HEK293 (cell line): ENCODE results near the gene KLF16.

Experiments used
- CTCF ChIA-PET: fragments of 350-600 bp; formaldehyde crosslinking; extraction: SDS; loops from one replicate; lab custom pipeline; 2021; ENCODE audit warnings: antibody characterized with exemption; lab: Yijun Ruan, JAX
- POLR2A ChIA-PET: fragments of 300-600 bp; formaldehyde crosslinking; extraction: SDS; loops from one replicate; lab custom pipeline; 2020; ENCODE audit warnings: antibody characterized with exemption, inconsistent platforms; lab: Yijun Ruan, JAX
- H3K27ac ChIP-seq: fragments of 200-500 bp; sonication (Bioruptor generic); 2 replicates; pipeline ENCODE4 v1.5.1; 2014; ENCODE audit warnings: low read depth, low read length, control low read depth, inconsistent platforms; ENCODE audit errors: extremely low read depth
- H3K36me3 ChIP-seq, 2 experiments: fragments of 200-500 bp in 1 of 2; sonication (Bioruptor generic) in 1 of 2; 1 replicate in 1 of 2; 2 replicates in 1 of 2; pipeline ENCODE4 v1.5.1; 2014 to 2017; ENCODE audit warnings: inconsistent platforms in 2 of 2, low read length in 2 of 2; ENCODE audit not compliant: control insufficient read depth in 2 of 2, insufficient read depth in 1 of 2
- H3K4me1 ChIP-seq: fragments of 200-500 bp; sonication (Bioruptor generic); 2 replicates; pipeline ENCODE4 v1.5.1; 2014; ENCODE audit warnings: mild to moderate bottlenecking, low read length, inconsistent platforms; ENCODE audit not compliant: control insufficient read depth, insufficient read depth
- H3K4me3 ChIP-seq: 2 replicates; pipeline ENCODE4 v1.5.1; 2011; ENCODE audit warnings: low read depth, mild to moderate bottlenecking, control low read depth, low read length, moderate library complexity
- H3K9me3 ChIP-seq: fragments of 200-500 bp; sonication (Bioruptor generic); 2 replicates; pipeline ENCODE4 v1.5.1; 2014; ENCODE audit warnings: low read depth, low read length, inconsistent platforms; ENCODE audit not compliant: control insufficient read depth, insufficient read depth
- IKZF3 ChIP-seq: fragments of 450-650 bp; IDR thresholded peaks from 2 replicates; pipeline ENCODE4 v1.5.0; 2018; ENCODE audit warnings: missing biosample characterization, mild to moderate bottlenecking, missing genetic modification characterization, moderate library complexity
- KLF7 ChIP-seq: fragments of 450-650 bp; formaldehyde crosslinking; IDR thresholded peaks from 2 replicates; pipeline ENCODE4 v1.5.1; 2016; ENCODE audit warnings: missing biosample characterization, missing genetic modification characterization, borderline replicate concordance
- MEIS1 ChIP-seq: sonication (generic); formaldehyde crosslinking; IDR thresholded peaks from 2 replicates; pipeline ENCODE4 v1.8.1; 2022; ENCODE audit warnings: missing genetic modification reagents, mild to moderate bottlenecking, borderline replicate concordance
- SP7 ChIP-seq: fragments of 450-650 bp; formaldehyde crosslinking; IDR thresholded peaks from 2 replicates; pipeline ENCODE4 v1.5.1; 2016; ENCODE audit warnings: missing biosample characterization, missing genetic modification characterization
- ZBTB1 ChIP-seq: fragments of 450-650 bp; formaldehyde crosslinking; IDR thresholded peaks from 2 replicates; pipeline ENCODE4 v1.5.1; 2016; ENCODE audit warnings: missing biosample characterization, missing genetic modification characterization
- ZBTB17 ChIP-seq: fragments of 450-650 bp; formaldehyde crosslinking; IDR thresholded peaks from 2 replicates; pipeline ENCODE4 v1.5.1; 2016; ENCODE audit warnings: missing biosample characterization, missing genetic modification characterization
- ZBTB21 ChIP-seq: fragments of 450-650 bp; formaldehyde crosslinking; IDR thresholded peaks from 2 replicates; pipeline ENCODE4 v1.5.1; 2017; ENCODE audit warnings: missing biosample characterization, missing genetic modification characterization
- ZBTB7A ChIP-seq: fragments of 450-650 bp; formaldehyde crosslinking; IDR thresholded peaks from 2 replicates; pipeline ENCODE4 v1.5.1; 2016; ENCODE audit warnings: low read depth, missing biosample characterization, missing genetic modification characterization
- ZEB2 ChIP-seq: fragments of 450-650 bp; formaldehyde crosslinking; IDR thresholded peaks from 2 replicates; pipeline ENCODE4 v1.5.1; 2016; ENCODE audit warnings: missing biosample characterization, missing genetic modification characterization
- ZFHX2 ChIP-seq: fragments of 450-650 bp; formaldehyde crosslinking; conservative IDR thresholded peaks from 2 replicates; pipeline ENCODE4 v1.5.1; 2016; ENCODE audit warnings: missing biosample characterization, missing genetic modification characterization
- ZFP37 ChIP-seq: fragments of 450-650 bp; formaldehyde crosslinking; IDR thresholded peaks from 2 replicates; pipeline ENCODE4 v1.5.1; 2016; ENCODE audit warnings: missing biosample characterization, missing genetic modification characterization
- ZIC2 ChIP-seq: fragments of 450-650 bp; formaldehyde crosslinking; IDR thresholded peaks from 2 replicates; pipeline ENCODE4 v1.5.1; 2016; ENCODE audit warnings: missing biosample characterization, missing genetic modification characterization
- ZNF112 ChIP-seq: fragments of 450-650 bp; formaldehyde crosslinking; IDR thresholded peaks from 2 replicates; pipeline ENCODE4 v1.5.0; 2017; ENCODE audit warnings: missing biosample characterization, missing genetic modification characterization
- ZNF114 ChIP-seq: fragments of 450-650 bp; formaldehyde crosslinking; IDR thresholded peaks from 2 replicates; pipeline ENCODE4 v1.5.0; 2017; ENCODE audit warnings: missing biosample characterization, missing genetic modification characterization
- ZNF133 ChIP-seq: fragments of 450-650 bp; formaldehyde crosslinking; IDR thresholded peaks from 2 replicates; pipeline ENCODE4 v1.5.1; 2016; ENCODE audit warnings: missing biosample characterization, missing genetic modification characterization
- ZNF23 ChIP-seq: fragments of 450-650 bp; formaldehyde crosslinking; IDR thresholded peaks from 2 replicates; pipeline ENCODE4 v1.5.1; 2016; ENCODE audit warnings: missing biosample characterization, missing genetic modification characterization, borderline replicate concordance
- ZNF350 ChIP-seq: fragments of 450-650 bp; formaldehyde crosslinking; IDR thresholded peaks from 2 replicates; pipeline ENCODE4 v1.5.0; 2017; ENCODE audit warnings: missing biosample characterization, mild to moderate bottlenecking, missing genetic modification characterization
- ZNF404 ChIP-seq: fragments of 450-650 bp; formaldehyde crosslinking; IDR thresholded peaks from 2 replicates; pipeline ENCODE4 v1.5.1; 2017; ENCODE audit warnings: missing biosample characterization, missing genetic modification characterization
- ZNF548 ChIP-seq: fragments of 450-650 bp; formaldehyde crosslinking; IDR thresholded peaks from 2 replicates; pipeline ENCODE4 v1.5.1; 2016; ENCODE audit warnings: missing biosample characterization, missing genetic modification characterization
- ZNF561 ChIP-seq: fragments of 450-650 bp; IDR thresholded peaks from 2 replicates; pipeline ENCODE4 v1.5.1; 2018; ENCODE audit warnings: missing biosample characterization, missing genetic modification characterization, borderline replicate concordance
- ZNF629 ChIP-seq: fragments of 450-650 bp; formaldehyde crosslinking; IDR thresholded peaks from 2 replicates; pipeline ENCODE4 v1.5.1; 2017; ENCODE audit warnings: missing biosample characterization, missing genetic modification characterization
- ZNF660 ChIP-seq: fragments of 450-650 bp; IDR thresholded peaks from 2 replicates; pipeline ENCODE4 v1.5.1; 2018; ENCODE audit warnings: missing biosample characterization, mild to moderate bottlenecking, missing genetic modification characterization
- ZNF777 ChIP-seq: fragments of 450-650 bp; formaldehyde crosslinking; IDR thresholded peaks from 2 replicates; pipeline ENCODE4 v1.5.1; 2017; ENCODE audit warnings: missing biosample characterization, missing genetic modification characterization, borderline replicate concordance
- ZNF792 ChIP-seq: fragments of 450-650 bp; formaldehyde crosslinking; IDR thresholded peaks from 2 replicates; pipeline ENCODE4 v1.5.1; 2016; ENCODE audit warnings: missing biosample characterization, missing genetic modification characterization
- ZSCAN23 ChIP-seq: fragments of 450-650 bp; formaldehyde crosslinking; IDR thresholded peaks from 2 replicates; pipeline ENCODE4 v1.5.1; 2016; ENCODE audit warnings: missing biosample characterization, missing genetic modification characterization
- TF ChIP-seq, protein P1 (sequence below): fragments of 450-650 bp; formaldehyde crosslinking; IDR thresholded peaks from 2 replicates; pipeline ENCODE4 v1.5.1; 2016; ENCODE audit warnings: missing biosample characterization, missing genetic modification characterization
- TF ChIP-seq, protein P2 (sequence below): fragments of 450-650 bp; formaldehyde crosslinking; IDR thresholded peaks from 2 replicates; pipeline ENCODE4 v1.5.1; 2016; ENCODE audit warnings: missing biosample characterization, missing genetic modification characterization
- TF ChIP-seq, protein P3 (sequence below): fragments of 450-650 bp; formaldehyde crosslinking; IDR thresholded peaks from 2 replicates; pipeline ENCODE4 v1.5.1; 2016; ENCODE audit warnings: missing biosample characterization, missing genetic modification characterization

The KLF16 gene

DNA sequence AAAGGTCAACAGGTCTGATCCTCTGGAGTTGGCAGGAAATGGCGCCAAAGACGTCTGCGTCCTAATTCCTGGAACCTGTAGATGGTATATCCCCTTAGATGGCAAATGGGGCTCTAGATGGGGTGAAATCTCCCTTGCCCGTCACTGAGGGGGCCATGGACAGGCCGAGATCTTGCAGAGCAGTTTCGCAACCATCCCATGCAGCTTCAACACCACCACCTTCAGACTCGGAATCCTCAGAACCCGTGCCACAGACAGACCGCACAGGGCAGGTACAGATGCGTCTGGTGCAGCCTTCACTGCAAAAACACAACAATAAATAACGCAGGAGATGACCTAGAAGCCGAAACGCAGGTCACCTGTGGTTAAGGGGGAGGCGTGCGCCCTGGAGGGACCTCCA lies 32.8 kb downstream of the KLF16 start:
- TF ChIP-seq ZBTB17 (tag by site-specific recombination), result no peak
- no peak for TF ChIP-seq ZFP37 (tag by site-specific recombination)
- no peak for TF ChIP-seq ZNF792 (tag by site-specific recombination)
- TF ChIP-seq ZNF561 (tag by site-specific recombination), result no peak
- TF ChIP-seq ZNF660, result no peak
- no peak for TF ChIP-seq KLF7 (tag by site-specific recombination)
- TF ChIP-seq ZNF133 (tag by site-specific recombination), result no peak
- TF ChIP-seq ZNF114 (tag by site-specific recombination), result no peak
- no peak for TF ChIP-seq MEIS1 (CRISPR knock-in tag)
- TF ChIP-seq ZBTB1 (tag by site-specific recombination), result no peak
- TF ChIP-seq, protein P1, sequence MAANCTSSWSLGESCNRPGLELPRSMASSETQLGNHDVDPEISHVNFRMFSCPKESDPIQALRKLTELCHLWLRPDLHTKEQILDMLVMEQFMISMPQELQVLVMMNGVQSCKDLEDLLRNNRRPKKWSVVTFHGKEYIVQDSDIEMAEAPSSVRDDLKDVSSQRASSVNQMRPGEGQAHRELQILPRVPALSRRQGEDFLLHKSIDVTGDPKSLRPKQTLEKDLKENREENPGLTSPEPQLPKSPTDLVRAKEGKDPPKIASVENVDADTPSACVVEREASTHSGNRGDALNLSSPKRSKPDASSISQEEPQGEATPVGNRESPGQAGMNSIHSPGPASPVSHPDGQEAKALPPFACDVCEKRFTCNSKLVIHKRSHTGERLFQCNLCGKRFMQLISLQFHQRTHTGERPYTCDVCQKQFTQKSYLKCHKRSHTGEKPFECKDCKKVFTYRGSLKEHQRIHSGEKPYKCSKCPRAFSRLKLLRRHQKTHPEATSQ, result no peak
- no peak for TF ChIP-seq SP7 (tag by site-specific recombination)
- no peak for TF ChIP-seq ZBTB21 (tag by site-specific recombination)
- no peak for TF ChIP-seq ZIC2 (tag by site-specific recombination)
- no peak for TF ChIP-seq ZNF548 (tag by site-specific recombination)
- no peak for TF ChIP-seq ZSCAN23 (tag by site-specific recombination)
- TF ChIP-seq ZBTB7A (tag by site-specific recombination), result no peak
- no peak for TF ChIP-seq ZNF777 (tag by site-specific recombination)
- no peak for TF ChIP-seq ZNF404 (tag by site-specific recombination)
- TF ChIP-seq, all 188 proteins: peak for 0
- no peak overlapping the region for H3K4me3 ChIP-seq
- H3K4me1 ChIP-seq, result no peaks in the 10 kb centered on the region
- no peaks in the 10 kb centered on the region for H3K9me3 ChIP-seq
- H3K36me3 ChIP-seq, result peaks cover 1 to 34% of the 10 kb centered on the region in 2 experiments; a peak in 2 of 3 replicates
- H3K27ac ChIP-seq, result no peak overlapping the region
- ChIA-PET CTCF (interaction anchor here (0.8 to 2.8 kb wide), 5 partner anchors 7 to 364 kb away, joined by 3 to 19 read pairs (median 4); no protein-coding TSS in a partner anchor), POLR2A (no interaction called here)

DNA sequence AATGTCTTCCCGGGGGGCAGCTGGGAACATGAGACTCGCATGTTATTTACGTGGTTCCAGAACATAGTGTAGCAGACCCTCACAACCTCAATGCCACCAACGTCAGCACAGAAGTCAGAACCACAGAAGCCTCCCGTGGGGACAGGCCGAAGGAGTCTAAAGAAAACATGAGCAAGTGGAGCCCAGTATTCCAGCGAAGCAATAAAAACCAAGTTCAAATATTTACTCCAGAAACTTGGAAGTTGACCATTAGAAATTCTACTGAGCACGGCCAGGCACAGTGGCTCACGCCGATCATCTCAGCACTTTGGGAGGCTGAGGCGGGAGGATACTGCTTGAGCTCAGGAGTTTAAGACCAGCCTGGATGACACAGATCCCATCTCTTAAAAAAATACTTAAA lies 33.4 kb downstream of the KLF16 start:
- Histone ChIP-seq H3K4me1 (no peaks in the 10 kb centered on the region), H3K9me3 (no peaks in the 10 kb centered on the region), H3K36me3 (peaks cover 7 to 35% of the 10 kb centered on the region in 2 experiments; a peak in 2 of 3 replicates), H3K27ac (no peak overlapping the region), H3K4me3 (no peak overlapping the region)
- ChIA-PET CTCF (interaction anchor here (0.6 to 2.8 kb wide), 6 partner anchors 8 to 363 kb away, joined by 3 to 19 read pairs (median 4); no protein-coding TSS in a partner anchor), POLR2A (no interaction called here)
- no peak for TF ChIP-seq ZEB2

DNA sequence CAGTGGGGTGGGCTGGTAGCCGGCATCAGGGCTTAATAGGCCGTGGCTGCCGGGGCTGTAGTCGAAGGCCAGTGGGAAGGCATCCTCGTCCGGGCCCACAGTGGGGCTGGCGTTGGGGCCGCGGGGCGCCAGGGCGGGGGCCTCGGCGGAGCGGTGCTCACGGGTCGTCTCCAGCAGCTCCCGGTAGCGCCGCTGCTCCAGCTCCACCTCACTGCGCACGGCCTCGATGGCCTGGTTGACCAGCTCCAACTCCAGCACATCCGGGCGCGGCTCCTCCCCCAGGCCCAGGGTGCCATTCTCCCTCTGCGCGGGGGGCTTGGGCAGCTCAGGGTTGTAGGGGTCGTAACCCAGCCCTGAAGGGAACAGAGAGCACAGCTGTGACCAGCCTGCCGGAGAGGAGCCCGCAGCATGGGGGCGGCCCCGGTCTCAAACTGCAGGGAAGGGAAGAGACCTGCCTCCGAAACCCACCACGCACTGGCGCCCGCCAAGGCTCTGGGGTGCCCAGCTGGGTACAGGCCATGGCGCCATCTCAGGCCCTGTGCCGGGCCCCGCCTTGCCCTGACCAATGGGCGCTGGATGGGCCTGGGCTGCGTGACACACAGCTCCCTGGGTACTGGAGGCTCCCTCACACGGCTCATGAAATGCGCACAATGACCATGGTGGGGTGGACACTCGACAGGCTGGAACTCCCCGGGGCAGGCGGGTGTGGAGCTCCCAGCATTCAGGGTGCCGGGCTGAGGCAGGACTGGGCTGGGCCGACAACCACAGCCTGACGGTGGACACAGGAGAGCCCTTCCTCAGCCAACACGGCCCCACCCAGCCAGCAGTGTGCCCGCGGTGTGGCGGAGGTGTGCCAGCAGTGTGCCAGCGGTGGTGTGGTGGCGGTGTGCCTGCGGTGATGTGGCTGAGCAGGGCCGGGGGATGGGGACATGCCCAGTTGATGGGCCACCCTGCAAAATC lies 34.8 kb downstream of the KLF16 start:
- Histone ChIP-seq H3K36me3 (peaks cover 12 to 45% of the 10 kb centered on the region in 2 experiments; a peak in 2 of 3 replicates), H3K9me3 (no peaks in the 10 kb centered on the region), H3K27ac (no peak overlapping the region), H3K4me1 (no peaks in the 10 kb centered on the region), H3K4me3 (no peak overlapping the region)
- POLR2A ChIA-PET, result interaction anchor here (0.6 kb wide), 1 partner anchor 286 kb away, joined by 3 read pairs; no protein-coding TSS in a partner anchor
- CTCF ChIA-PET, result interaction anchor here (0.7 to 2.8 kb wide), 4 partner anchors 9 to 222 kb away, joined by 4 to 19 read pairs (median 4); no protein-coding TSS in a partner anchor
- TF ChIP-seq IKZF3 (no peak), ZNF23 (tag by site-specific recombination) (no peak), ZNF112 (tag by site-specific recombination) (no peak), ZFHX2 (tag by site-specific recombination) (no peak), ZNF350 (tag by site-specific recombination) (no peak), ZNF629 (no peak)
- TF ChIP-seq, protein P2, sequence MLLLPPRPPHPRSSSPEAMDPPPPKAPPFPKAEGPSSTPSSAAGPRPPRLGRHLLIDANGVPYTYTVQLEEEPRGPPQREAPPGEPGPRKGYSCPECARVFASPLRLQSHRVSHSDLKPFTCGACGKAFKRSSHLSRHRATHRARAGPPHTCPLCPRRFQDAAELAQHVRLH (tag by site-specific recombination), result no peak
- TF ChIP-seq, protein P3, sequence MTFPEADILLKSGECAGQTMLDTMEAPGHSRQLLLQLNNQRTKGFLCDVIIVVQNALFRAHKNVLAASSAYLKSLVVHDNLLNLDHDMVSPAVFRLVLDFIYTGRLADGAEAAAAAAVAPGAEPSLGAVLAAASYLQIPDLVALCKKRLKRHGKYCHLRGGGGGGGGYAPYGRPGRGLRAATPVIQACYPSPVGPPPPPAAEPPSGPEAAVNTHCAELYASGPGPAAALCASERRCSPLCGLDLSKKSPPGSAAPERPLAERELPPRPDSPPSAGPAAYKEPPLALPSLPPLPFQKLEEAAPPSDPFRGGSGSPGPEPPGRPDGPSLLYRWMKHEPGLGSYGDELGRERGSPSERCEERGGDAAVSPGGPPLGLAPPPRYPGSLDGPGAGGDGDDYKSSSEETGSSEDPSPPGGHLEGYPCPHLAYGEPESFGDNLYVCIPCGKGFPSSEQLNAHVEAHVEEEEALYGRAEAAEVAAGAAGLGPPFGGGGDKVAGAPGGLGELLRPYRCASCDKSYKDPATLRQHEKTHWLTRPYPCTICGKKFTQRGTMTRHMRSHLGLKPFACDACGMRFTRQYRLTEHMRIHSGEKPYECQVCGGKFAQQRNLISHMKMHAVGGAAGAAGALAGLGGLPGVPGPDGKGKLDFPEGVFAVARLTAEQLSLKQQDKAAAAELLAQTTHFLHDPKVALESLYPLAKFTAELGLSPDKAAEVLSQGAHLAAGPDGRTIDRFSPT (tag by site-specific recombination), result peak; percentile 75
